Measurements from ENCODE around the gene ZYX. TPM values are rescaled to one million over a fixed set of nuclear protein-coding genes. Genes with fewer than 3 reads are reported as not detected.
A peak's percentile ranks its signal among the peaks of the same experiment; 100 is the strongest.
"Not testable (repeated sequence)": the region's sequence is repeated elsewhere in the genome, so short reads cannot be mapped to it uniquely, and the experiment has no call there.

The ZYX gene
- total RNA-seq, 1 experiment from 2014 or later, result 35.9 TPM

DNA sequence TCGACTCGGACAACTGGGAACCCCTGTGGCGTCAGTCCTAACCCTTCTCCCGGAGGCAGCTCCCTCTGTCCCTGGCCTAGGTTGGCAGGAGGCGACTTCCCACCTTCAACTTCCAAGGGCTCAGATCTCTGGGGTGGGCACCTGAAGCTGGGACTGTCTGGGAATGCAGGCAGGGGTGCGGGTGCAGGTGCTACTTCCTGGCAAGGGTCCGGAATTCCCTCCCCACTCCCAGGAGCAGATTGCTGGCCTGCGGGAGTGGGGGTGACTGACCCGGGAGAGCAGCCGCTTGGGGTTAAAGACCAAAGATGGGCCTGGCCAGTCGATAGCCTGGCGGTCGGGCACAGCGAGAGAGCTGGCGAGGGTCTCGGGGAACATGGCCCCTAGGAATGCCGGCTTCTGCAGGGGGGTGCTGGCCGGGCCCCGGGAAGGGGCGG, 27.1 kb downstream of the ZYX start:
- Histone ChIP-seq H3K4me1 (peaks cover 4% of the 10 kb centered on the region), H3K9me3 (replicated peaks) (no peaks in the 10 kb centered on the region), H3K36me3 (no peaks in the 10 kb centered on the region), H3K27ac (no peak overlapping the region), H3K4me3 (no peak overlapping the region), H3K27me3 (peaks cover 3% of the 10 kb centered on the region)
- no peak for DNase-seq

DNA sequence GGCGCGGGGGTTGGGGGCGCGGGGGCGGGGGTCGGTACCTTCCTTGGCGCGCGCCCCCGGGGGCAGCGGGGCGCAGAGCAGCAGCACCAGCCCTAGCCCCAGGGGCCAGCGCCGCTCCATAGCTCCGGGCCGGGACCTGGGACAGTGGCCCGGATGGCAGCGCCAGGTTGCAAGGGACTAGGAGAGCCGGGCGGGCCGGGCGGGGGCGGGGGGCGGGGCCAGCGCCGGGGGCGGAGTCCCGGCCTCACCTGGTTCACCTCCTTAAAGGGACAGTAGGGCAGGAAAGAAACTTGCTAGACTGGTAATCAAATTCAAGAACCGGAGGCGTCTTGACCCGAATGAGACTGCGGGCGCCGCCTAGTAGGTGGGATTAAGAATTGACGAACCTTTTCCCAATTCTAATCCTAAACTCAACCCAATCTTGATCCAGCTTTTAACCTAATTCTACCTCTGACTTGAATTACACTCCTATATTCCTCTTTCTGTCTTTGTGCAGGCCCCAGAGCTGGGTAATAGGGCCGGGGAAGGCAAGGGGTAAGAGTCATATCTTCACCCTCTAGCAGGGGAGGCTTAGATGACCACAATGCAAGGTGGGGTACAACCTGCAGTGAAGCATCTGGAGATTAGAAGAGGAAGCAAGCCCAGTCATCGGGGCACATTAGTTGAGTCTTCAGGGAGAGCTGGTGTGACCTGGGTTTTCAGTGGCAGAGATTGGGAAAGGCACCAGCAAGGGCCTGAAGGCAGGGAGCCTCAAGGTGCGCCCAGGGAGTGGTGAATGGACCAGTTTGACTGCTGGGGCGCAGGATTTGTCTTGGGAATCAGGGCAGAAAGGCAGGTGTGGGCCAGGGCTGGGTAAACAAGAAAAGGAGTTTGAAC, 27.8 kb downstream of the ZYX start, which contains the start of gene EPHA1:
EPHA1 (minus strand) TSS at position 171 of the 876 bp plus-strand sequence; CDS start at position 120, 51 bp downstream.
- Histone ChIP-seq H3K36me3 (no peaks in the 10 kb centered on the region), H3K4me1 (peaks cover 4% of the 10 kb centered on the region), H3K4me3 (no peak within 1 kb of the TSS), H3K27me3 (peaks cover 3% of the 10 kb centered on the region), H3K27ac (no peak within 1 kb of the TSS), H3K9me3 (replicated peaks) (no peaks in the 10 kb centered on the region)
- DNase-seq, result no peak

DNA sequence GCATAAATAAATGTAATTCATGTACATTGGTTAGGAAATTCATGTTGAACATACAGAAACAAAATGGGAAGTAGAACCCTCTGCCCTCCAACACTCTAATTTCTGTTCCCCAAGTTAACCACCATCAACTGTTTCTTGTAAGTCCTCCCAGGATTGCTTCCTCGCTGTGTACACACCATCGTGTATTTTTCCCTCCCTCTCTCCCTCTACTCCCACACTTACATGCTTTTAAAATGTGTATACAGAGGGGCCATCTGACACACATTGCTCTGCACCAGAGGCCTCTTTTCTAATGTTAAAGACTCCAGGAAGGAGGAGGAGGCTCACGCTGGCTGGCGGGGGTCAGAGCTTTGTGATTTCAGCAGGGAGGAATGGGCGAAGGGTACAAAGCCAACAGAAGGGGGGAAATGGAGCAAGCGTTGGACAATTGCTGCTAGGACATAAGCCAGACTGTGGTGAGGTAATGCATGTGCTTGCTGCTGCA, 29.4 kb downstream of the ZYX start:
- Histone ChIP-seq H3K27me3 (peaks cover 9% of the 10 kb centered on the region; the same call in 1 of the 2 replicates), H3K36me3 (no peaks in the 10 kb centered on the region), H3K4me3 (no peak overlapping the region), H3K4me1 (peaks cover 4% of the 10 kb centered on the region), H3K27ac (no peak overlapping the region), H3K9me3 (replicated peaks) (no peaks in the 10 kb centered on the region)
- DNase-seq, result no peak

DNA sequence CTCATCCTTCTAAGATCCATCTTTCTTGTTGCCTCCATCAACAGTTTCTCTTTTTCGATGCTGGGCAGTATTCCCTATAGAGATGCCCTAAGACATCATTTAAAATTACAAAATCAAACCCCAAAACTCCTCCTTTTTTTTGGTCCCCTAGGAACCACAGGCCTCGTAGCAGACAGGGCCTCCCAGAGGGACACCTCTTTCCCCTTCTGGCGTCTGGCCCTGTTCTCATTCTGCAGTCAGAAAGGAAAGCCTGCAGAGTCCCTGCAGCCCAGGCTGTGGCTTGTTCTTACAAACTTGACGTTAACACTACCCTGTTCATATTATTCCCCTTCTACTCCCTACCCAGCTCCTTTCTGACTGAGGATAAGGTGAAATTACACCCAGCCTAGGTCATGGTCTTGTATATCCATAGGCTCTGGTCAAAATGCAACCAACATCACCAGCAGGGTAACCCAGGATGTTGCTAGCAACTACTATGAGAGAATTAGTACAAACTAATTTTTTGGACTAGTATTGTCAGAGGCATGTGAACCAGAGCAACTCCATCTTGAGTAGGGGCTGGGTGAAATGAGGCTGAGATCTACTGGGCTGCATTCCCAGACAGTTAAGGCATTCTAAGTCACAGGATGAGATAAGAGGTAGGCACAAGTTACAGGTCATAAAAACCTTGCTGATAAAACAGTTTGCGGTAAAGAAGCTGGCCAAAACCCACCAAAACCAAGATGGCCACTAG, 31.0 kb downstream of the ZYX start:
- Histone ChIP-seq H3K36me3 (no peaks in the 10 kb centered on the region), H3K27ac (no peak overlapping the region), H3K4me1 (peaks cover 4% of the 10 kb centered on the region), H3K27me3 (peaks cover 15% of the 10 kb centered on the region; the same call in 1 of the 2 replicates), H3K4me3 (no peak overlapping the region), H3K9me3 (replicated peaks) (no peaks in the 10 kb centered on the region)
- no peak for DNase-seq

DNA sequence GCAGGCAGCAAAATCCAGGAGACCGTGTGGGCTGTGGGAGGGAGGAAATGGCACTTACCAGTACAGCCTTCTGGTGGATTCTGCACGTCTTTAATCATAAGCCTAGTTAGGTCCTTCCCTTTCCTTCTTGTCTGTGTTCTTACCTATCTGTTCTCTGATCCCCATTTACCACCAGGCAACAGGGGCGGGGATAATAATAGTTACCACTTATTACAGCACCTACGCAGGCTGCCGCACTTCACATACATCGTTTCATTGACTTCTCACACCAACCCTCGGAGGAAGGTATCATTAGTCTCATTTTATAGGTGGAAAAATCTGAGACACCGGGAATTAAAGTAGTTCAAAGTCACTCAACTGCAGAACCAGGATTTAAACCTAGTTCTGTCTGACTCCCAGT, 32.0 kb downstream of the ZYX start:
- no peak for DNase-seq
- Histone ChIP-seq H3K36me3 (no peaks in the 10 kb centered on the region), H3K27me3 (peaks cover 15% of the 10 kb centered on the region; the same call in 1 of the 2 replicates), H3K9me3 (replicated peaks) (no peaks in the 10 kb centered on the region), H3K27ac (no peak overlapping the region), H3K4me3 (no peak overlapping the region), H3K4me1 (no peaks in the 10 kb centered on the region)

DNA sequence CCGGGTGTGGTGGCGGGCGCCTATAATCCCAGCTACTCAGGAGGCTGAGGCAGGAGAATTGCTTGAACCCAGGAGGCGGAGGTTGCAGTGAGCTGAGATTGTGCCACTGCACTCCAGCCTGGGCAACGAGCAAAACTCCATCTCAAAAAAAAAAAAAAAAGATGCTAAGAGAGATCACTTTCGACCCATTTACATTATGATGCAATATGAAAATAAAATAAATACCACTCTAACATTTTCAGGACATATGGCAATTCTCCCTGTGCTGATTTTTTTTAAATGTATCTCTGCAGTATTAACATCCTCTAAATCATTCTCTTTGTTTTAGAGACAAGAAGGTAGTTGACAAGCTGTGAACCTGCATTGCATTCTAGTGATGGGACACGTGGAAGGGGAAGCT, 34.1 kb downstream of the ZYX start:
- not testable (repeated sequence) for H3K27ac ChIP-seq; H3K9me3 ChIP-seq (replicated peaks); DNase-seq; H3K4me1 ChIP-seq; H3K4me3 ChIP-seq; H3K36me3 ChIP-seq
- H3K27me3 ChIP-seq, result peaks cover 15% of the 10 kb centered on the region; the same call in 1 of the 2 replicates

DNA sequence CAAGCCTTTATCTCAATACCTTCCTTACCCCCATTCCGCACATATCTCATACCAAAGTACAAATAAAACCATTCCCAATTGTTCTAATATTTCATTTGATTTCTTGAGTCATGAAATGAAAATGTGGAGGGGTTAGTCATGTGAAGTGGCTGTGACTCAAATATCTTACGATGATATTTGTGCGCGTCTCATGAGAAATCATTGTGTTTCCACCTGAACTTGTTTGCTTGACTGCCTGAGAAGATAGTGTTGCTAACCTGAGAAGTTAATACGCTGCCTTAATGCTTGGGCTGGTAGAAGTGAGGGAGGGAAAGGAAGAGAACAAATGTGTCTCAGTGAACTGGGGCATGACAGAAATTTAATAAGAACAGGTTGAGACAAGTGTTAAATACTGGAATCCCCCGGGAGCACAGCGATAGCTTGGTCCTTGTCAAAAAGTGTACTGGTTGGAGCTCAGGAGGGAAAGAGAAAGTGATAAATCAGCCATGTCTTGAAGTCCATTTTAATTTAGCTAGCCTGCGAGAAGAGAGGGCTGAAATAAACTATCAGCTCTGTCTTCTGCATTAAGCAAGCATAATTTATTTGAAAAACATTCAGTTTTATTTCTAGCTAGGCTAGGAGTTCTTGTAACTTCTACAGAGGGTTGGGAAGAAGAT, 34.7 kb downstream of the ZYX start:
- no peak for DNase-seq

DNA sequence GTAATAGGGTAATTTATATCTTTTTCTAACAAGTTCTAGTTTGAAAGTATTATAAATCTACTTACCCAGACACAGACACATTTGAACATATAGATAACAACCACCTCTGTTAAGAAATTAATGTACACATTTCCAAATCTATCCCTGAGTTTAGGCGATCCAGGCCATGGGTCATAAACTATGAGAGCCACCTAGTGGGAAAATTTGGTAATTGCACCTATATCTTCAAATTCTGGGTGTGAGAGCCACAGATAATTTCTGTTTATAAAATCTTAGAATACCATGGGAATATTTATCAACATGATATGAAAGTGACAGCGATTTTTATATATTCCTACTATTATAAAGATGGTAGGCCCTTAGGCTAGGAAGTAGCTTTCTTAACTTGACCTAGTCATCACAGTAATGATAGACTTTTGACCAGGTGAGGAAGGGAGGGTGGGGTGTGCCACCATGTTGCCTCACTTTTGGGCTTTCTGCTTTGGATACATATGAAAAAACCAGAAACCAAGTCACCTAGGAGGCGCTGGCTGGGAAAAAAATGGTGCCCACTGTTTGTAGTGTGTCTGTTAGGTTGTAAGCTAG, 35.5 kb downstream of the ZYX start:
- Histone ChIP-seq H3K4me1 (no peaks in the 10 kb centered on the region), H3K36me3 (no peaks in the 10 kb centered on the region), H3K27ac (no peak overlapping the region), H3K27me3 (peaks cover 15% of the 10 kb centered on the region; the same call in 1 of the 2 replicates), H3K4me3 (no peak overlapping the region), H3K9me3 (replicated peaks) (no peaks in the 10 kb centered on the region; the same call in 1 of the 2 replicates)
- DNase-seq, result peak in 1 of 2 experiments; percentile 76

More for the DNA sequence above, 34.7 kb downstream of the ZYX start:
- H3K36me3 ChIP-seq, result no peaks in the 10 kb centered on the region
- H3K27ac ChIP-seq, result no peak overlapping the region
- no peaks in the 10 kb centered on the region; the same call in 1 of the 2 replicates for H3K9me3 ChIP-seq (replicated peaks)
- peaks cover 15% of the 10 kb centered on the region; the same call in 1 of the 2 replicates for H3K27me3 ChIP-seq
- H3K4me1 ChIP-seq, result no peaks in the 10 kb centered on the region
- H3K4me3 ChIP-seq, result no peak overlapping the region

DNA sequence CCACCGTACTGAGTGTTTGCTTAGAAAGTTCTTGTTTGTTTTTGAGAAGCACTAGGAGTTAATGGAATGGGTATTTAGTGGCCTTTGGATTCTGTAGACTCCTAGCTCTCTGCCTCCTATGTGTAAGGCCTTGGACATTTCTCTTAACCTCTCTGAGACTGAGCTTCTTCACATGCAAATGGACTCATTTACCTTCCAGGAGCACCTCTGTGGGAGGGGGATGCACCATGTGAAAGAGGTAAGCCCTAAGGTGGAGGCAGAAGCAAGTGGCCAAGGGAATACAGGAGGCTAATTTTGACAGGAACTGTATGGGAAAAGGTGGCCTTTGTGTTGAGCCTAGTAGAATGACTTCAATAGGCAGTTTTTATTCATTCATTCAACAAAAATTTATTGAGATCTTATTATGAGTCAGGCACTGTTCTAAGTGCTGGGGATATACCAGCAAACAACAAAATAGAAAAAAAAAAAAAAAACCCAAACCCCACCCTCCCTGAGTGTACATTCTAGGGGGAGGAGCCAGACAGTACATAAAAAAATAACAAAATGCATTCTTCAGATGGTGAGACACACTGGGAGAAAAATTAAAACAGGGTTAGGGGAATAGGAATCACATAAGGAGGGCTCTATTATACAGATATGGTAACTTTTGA, 36.7 kb downstream of the ZYX start:
- peaks cover 2% of the 10 kb centered on the region; the same call in 1 of the 2 replicates for H3K4me1 ChIP-seq
- DNase-seq, result no peak
- H3K27me3 ChIP-seq, result peaks cover 15% of the 10 kb centered on the region; the same call in 1 of the 2 replicates
- no peak overlapping the region for H3K27ac ChIP-seq
- no peak overlapping the region for H3K4me3 ChIP-seq
- no peaks in the 10 kb centered on the region for H3K36me3 ChIP-seq
- no peaks in the 10 kb centered on the region; the same call in 1 of the 2 replicates for H3K9me3 ChIP-seq (replicated peaks)

DNA sequence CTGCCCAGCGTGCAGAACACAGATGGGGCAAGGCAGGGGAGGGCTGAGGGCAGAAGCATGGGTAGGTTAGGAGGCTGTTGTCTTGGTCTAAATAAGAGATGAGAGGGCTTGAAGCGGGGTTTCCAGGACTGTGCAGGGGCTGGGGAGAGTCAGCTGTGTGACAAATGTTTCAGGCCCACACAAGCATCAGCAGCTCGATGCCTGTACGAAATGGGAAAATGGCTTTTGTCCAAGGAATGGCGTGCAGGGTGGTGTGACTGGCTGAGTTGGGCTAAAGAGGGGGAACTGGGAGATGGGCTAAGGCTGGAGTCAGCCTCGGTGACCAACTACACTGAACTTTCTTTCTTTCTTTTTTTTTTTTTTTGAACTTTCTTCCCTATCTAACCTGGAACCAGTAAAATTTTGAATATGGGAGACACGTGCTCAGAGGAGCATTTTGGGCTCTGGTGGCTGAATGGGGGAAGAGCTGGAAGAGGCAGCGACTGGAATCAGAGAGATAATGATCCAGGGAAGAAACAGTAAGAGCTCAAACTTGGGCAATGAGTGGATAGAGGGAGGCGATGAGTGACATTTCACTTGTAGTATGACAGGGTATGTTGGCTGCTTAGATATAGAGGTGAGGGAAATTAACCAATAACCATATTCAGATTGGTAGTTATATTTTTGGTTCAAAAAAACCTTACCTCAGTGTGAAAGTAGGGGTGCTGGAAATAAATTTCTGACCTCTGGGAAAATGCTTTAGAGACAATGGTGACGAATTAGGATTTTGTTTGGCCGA, 37.7 kb downstream of the ZYX start:
- Histone ChIP-seq H3K9me3 (replicated peaks) (no peaks in the 10 kb centered on the region; the same call in 1 of the 2 replicates), H3K4me1 (peaks cover 2% of the 10 kb centered on the region; the same call in 1 of the 2 replicates), H3K36me3 (no peaks in the 10 kb centered on the region), H3K27me3 (peaks cover 15% of the 10 kb centered on the region; the same call in 1 of the 2 replicates), H3K27ac (no peak overlapping the region), H3K4me3 (no peak overlapping the region)
- no peak for DNase-seq

DNA sequence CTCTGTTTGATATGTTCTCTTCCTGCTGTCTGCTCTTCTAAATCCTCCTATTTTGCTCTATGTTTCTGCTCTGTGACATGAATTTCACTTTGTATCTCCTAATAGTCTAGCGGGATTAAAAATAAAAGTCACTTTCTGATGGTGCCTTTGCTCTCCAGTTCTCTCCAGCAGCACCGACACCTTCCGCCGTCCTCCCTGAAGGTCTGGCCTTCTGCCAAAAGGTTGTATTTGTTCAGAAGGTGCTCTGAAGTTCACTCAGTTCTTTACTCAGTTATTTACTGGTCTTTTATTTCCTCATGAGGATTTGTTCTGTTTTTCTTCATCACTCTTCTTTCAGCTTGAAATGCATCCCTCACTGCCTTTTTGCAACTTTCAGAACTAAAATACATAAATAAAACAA, 38.7 kb downstream of the ZYX start:
- Histone ChIP-seq H3K9me3 (replicated peaks) (no peaks in the 10 kb centered on the region; the same call in 1 of the 2 replicates), H3K4me1 (peaks cover 2% of the 10 kb centered on the region; the same call in 1 of the 2 replicates), H3K4me3 (no peak overlapping the region), H3K27ac (no peak overlapping the region), H3K27me3 (0 out of 2 replicates have a peak, but pooled peaks cover 8% of the 10 kb centered on the region), H3K36me3 (no peaks in the 10 kb centered on the region)
- DNase-seq, result no peak

DNA sequence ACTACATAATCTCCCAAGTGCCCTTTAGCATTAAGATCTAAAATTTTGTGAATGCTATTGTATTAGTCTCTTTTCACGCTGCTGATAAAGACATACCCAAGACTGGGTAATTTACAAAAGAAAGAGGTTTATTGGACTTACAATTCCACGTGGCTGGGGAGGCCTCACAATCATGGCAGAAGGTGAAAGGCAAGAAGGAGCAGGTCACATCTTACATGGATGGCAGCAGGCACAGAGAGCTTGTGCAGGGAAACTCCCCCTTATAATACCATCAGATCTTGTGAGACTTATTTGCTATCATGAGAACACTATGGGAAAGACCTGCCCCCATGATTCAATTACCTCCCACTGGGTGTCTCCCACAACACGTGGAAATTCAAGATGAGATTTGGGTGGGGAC, 39.5 kb downstream of the ZYX start:
- not testable (repeated sequence) for H3K4me1 ChIP-seq; H3K27ac ChIP-seq; H3K36me3 ChIP-seq; H3K4me3 ChIP-seq; H3K27me3 ChIP-seq; H3K9me3 ChIP-seq (replicated peaks); DNase-seq

DNA sequence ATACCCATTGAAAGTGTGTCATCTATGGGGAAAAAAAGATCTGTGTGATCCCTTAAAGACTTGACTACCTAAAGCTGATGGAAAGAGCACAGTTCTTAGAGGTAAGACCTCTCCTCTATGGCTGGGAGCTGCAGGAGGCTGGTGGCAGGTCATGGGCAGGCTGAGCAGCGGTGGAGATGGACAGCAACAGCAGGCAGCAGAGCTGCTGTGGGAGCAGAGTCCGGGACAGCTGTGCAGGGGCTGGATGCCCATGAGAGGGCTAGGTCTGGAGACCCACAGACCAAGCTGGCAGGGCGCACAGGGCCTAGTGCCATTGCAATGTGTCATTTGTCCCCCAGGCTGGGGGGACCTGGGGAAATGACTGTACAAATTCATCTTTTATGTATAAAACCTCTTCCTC, 40.9 kb downstream of the ZYX start:
- peak; percentile 80 to 85 for DNase-seq
- Histone ChIP-seq H3K4me3 (no peak overlapping the region), H3K4me1 (peaks cover 2% of the 10 kb centered on the region; the same call in 1 of the 2 replicates), H3K9me3 (replicated peaks) (no peaks in the 10 kb centered on the region; the same call in 1 of the 2 replicates), H3K27ac (no peak overlapping the region), H3K36me3 (no peaks in the 10 kb centered on the region), H3K27me3 (no peaks in the 10 kb centered on the region)

Data from SJCRH30 (cell line).